ENCODE data around the gene NANOS1.

NANOS1 gene

GRCh38 chr10:119029613-119030420, at the start of gene NANOS1:
Gene NANOS1, plus strand, starts transcription at chr10:119029714. Its CDS starts 88 bp downstream, at chr10:119029802.
- no peak for DNase-seq (ENCODE audit: low read depth)

- no peak for DNase-seq (ENCODE audit: low read depth)
These were observed 49.2 kb upstream of the NANOS1 start for GRCh38 chr10:118980135-118980865.

GRCh38 chr10:118980870-118981269, 48.6 kb upstream of the NANOS1 start:
- DNase-seq (ENCODE audit: low read depth) = no peak

GRCh38 chr10:118981946-118982345, 47.6 kb upstream of the NANOS1 start:
- DNase-seq (ENCODE audit: low read depth) = no peak

GRCh38 chr10:118982366-118982765, 47.1 kb upstream of the NANOS1 start:
- DNase-seq (ENCODE audit: low read depth) = no peak

GRCh38 chr10:118983263-118983662, 46.3 kb upstream of the NANOS1 start:
- no peak for DNase-seq (ENCODE audit: low read depth)

- no peak for DNase-seq (ENCODE audit: low read depth)
These were observed 43.9 kb upstream of the NANOS1 start for GRCh38 chr10:118985576-118985975.

GRCh38 chr10:118986815-118987790, 42.4 kb upstream of the NANOS1 start:
- no peak for DNase-seq (ENCODE audit: low read depth)

GRCh38 chr10:118990326-118990725, 39.2 kb upstream of the NANOS1 start:
- DNase-seq (ENCODE audit: low read depth) = no peak

- DNase-seq (ENCODE audit: low read depth) = no peak
These were observed 37.0 kb upstream of the NANOS1 start for GRCh38 chr10:118992496-118992895.

- no peak for DNase-seq (ENCODE audit: low read depth)
These were observed 36.3 kb upstream of the NANOS1 start for GRCh38 chr10:118993214-118993613.

- DNase-seq (ENCODE audit: low read depth) = no peak
These were observed 35.2 kb upstream of the NANOS1 start for GRCh38 chr10:118994321-118994720.

- DNase-seq (ENCODE audit: low read depth) = no peak
These were observed 33.8 kb upstream of the NANOS1 start for GRCh38 chr10:118995739-118996138.

- no peak for DNase-seq (ENCODE audit: low read depth)
These were observed 32.1 kb upstream of the NANOS1 start for GRCh38 chr10:118997379-118997778.

GRCh38 chr10:118998183-118998582, 31.3 kb upstream of the NANOS1 start:
- DNase-seq (ENCODE audit: low read depth) = no peak

GRCh38 chr10:119001717-119002500, 27.6 kb upstream of the NANOS1 start:
- no peak for DNase-seq (ENCODE audit: low read depth)

- no peak for DNase-seq (ENCODE audit: low read depth)
These were observed 25.8 kb upstream of the NANOS1 start for GRCh38 chr10:119003572-119004289.

GRCh38 chr10:119005362-119006043, 24.0 kb upstream of the NANOS1 start:
- DNase-seq (ENCODE audit: low read depth) = no peak

GRCh38 chr10:119006451-119007210, 22.9 kb upstream of the NANOS1 start:
- DNase-seq (ENCODE audit: low read depth) = no peak
